Colon (tissue), 2 donors: ENCODE results near the gene MBOAT2.

Experiments
- FAIRE-seq: peaks from 2 replicates; lab custom pipeline; 2012; peaks lifted over from hg19 to GRCh38; lab: Jason Lieb, UNC
- donor health status: control.
- donor health status: control.

MBOAT2 gene

GRCh38 chr2:8821276-8822217 is 181.9 kb downstream of the MBOAT2 start:
- no peak for FAIRE-seq

DNA sequence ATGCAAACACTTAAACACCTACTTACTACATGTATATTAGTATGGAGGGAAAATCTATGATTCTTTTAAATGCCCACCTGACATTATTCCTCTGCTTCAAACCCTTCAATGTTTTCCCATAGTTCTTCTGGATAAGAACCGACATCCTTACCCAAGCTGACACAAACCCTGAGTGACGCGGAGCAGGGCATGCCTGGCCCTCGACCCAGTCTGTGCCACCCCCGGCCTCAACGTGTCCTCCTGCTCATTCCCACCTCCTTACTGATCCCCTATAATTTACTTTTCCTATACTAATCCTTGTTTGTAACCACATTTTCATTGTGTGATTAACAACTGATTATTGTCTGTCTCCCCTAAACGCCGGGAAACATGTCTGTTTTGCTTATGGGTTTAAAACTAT is 183.5 kb downstream of the MBOAT2 start:
- no peak for FAIRE-seq

DNA sequence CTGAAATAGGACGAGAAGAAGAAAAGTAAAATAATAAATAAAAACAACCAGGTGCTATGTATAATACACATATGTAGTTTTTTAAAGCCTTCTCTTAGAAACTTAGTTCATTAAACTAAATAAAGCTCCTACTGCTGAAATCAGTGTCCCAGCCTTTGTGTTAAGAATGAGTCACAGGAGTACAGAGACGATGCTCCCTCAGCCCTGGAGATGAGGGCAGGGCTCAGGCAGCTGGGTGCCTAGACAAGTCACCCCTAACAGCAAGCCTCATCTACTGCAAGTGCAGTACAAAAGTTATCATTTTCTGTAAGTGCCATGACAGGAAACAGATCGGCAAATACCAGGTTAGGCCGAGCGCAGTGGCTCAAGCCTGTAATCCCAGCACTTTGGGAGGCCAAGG is 184.3 kb downstream of the MBOAT2 start:
- FAIRE-seq, result no peak

DNA sequence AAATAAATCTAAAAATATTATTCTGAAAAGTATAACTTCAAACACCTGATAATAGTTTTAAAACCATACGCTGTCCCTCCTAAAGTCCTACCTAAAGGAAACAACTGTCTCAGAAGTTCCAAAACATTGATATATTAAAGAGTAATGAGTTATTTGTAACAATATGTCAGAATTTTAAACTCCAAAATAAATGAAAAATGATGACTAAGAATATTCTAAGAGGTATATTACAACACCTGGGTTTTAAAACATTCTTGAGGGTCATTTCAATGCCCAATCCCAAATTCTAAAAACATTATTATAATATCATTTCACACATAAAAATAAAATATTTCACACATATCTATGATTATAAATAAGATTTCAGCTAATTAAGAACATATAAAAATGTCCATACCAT is 186.3 kb downstream of the MBOAT2 start:
- no peak for FAIRE-seq

- no peak for FAIRE-seq
These were observed 196.4 kb downstream of the MBOAT2 start for GRCh38 chr2:8806885-8807704.

GRCh38 chr2:8805278-8806210 is 197.9 kb downstream of the MBOAT2 start:
- FAIRE-seq, result no peak

- no peak for FAIRE-seq
These were observed 199.7 kb downstream of the MBOAT2 start for GRCh38 chr2:8803658-8804379.

- no peak for FAIRE-seq
These were observed 200.7 kb downstream of the MBOAT2 start for GRCh38 chr2:8802741-8803140.
